Endothelial cell of umbilical vein (primary cell): Measurements from ENCODE around the gene ARHGAP15. TPM values are rescaled to one million over a fixed set of nuclear protein-coding genes. Genes with fewer than 3 reads are reported as not detected.

Source experiments
- BruUV-seq: library from RNA; stranded (reverse); fragments of 400-500 nt; replicated peaks from 2 replicates; lab custom pipeline; 2021; lab: Mats Ljungman, UMichigan
- CTCF ChIA-PET: fragments of 300-600, 350-600 bp; sonication (Branson Sonifier 250); formaldehyde crosslinking; loops from one replicate; lab custom pipeline; 2021; ENCODE audit warnings: antibody characterized with exemption, inconsistent platforms; lab: Charles Lee
- POLR2A ChIA-PET: fragments of 300-600, 350-600 bp; sonication (Branson Sonifier 250); formaldehyde crosslinking; loops from one replicate; lab custom pipeline; 2021; ENCODE audit warnings: antibody characterized with exemption, inconsistent platforms; lab: Charles Lee
- DNase-seq: peaks from one replicate; pipeline ENCODE4 v3.0.0-alpha.2; 2011; ENCODE audit warnings: low read depth, low spot score
- FAIRE-seq: peaks from 2 replicates; lab custom pipeline; 2011; peaks lifted over from hg19 to GRCh38; lab: Jason Lieb, UNC
- H2AFZ ChIP-seq: 2 replicates; pipeline ENCODE4 v1.6.0; 2012; ENCODE audit warnings: low read depth, low read length, control low read depth, inconsistent platforms
- H3K27ac ChIP-seq: 2 replicates; pipeline ENCODE4 v1.5.1; 2011; ENCODE audit warnings: low read depth, mild to moderate bottlenecking, control low read depth, low read length, moderate library complexity; ENCODE audit not compliant: insufficient read depth
- H3K27me3 ChIP-seq, 2 experiments: 2 replicates each; pipeline versions ENCODE4 v1.6.0 to v1.6.1; 2011; ENCODE audit warnings: low read length in 2 of 2, mixed read lengths in 1 of 2; ENCODE audit not compliant: control insufficient read depth in 2 of 2, insufficient read depth in 2 of 2
- H3K36me3 ChIP-seq, 2 experiments: 2 replicates in 1 of 2; 3 replicates in 1 of 2; pipeline ENCODE4 v1.5.1; 2011; ENCODE audit warnings: low read length in 2 of 2, mild to moderate bottlenecking in 1 of 2, moderate library complexity in 1 of 2; ENCODE audit not compliant: control insufficient read depth in 2 of 2, insufficient read depth in 2 of 2; ENCODE audit errors: extremely low read depth in 1 of 2
- H3K4me1 ChIP-seq: 3 replicates; pipeline ENCODE4 v1.5.1; 2011; ENCODE audit warnings: mild to moderate bottlenecking, low read length; ENCODE audit not compliant: control insufficient read depth, insufficient read depth; ENCODE audit errors: extremely low read depth
- H3K4me2 ChIP-seq: 2 replicates; pipeline ENCODE4 v1.6.1; 2011; ENCODE audit warnings: low read length, control low read depth, mixed read lengths; ENCODE audit not compliant: insufficient read depth
- H3K4me3 ChIP-seq, 3 experiments: fragments of 200-600 bp in 1 of 3; sonication (generic), shearing (Covaris generic) in 1 of 3; replicated peaks in 1 of 3; 2 replicates each; pipeline ENCODE4 v1.5.1; 2011 to 2016; ENCODE audit warnings: control low read depth in 3 of 3, low read length in 3 of 3, mild to moderate bottlenecking in 2 of 3, inconsistent platforms in 1 of 3, low read depth in 1 of 3, moderate library complexity in 1 of 3; ENCODE audit not compliant: insufficient read depth in 1 of 3
- H3K79me2 ChIP-seq: 2 replicates; pipeline ENCODE4 v1.6.0; 2012; ENCODE audit warnings: low read length, inconsistent platforms; ENCODE audit not compliant: control insufficient read depth, insufficient read depth
- H3K9ac ChIP-seq: replicated peaks from 2 replicates; pipeline ENCODE3; 2011; ENCODE audit warnings: low read length, control low read depth; ENCODE audit not compliant: insufficient read depth; ENCODE audit errors: extremely low read depth
- H3K9me1 ChIP-seq: replicated peaks from 3 replicates; pipeline ENCODE4 v1.6.0; 2011; ENCODE audit warnings: mild to moderate bottlenecking, low read length; ENCODE audit not compliant: control insufficient read depth, insufficient read depth; ENCODE audit errors: extremely low read depth
- H3K9me3 ChIP-seq: replicated peaks from 2 replicates; pipeline ENCODE4 v1.5.1; 2012; ENCODE audit warnings: low read length, inconsistent platforms; ENCODE audit not compliant: control insufficient read depth, insufficient read depth
- H4K20me1 ChIP-seq: replicated peaks from 2 replicates; pipeline ENCODE3; 2011; ENCODE audit warnings: mild to moderate bottlenecking, low read length; ENCODE audit not compliant: control insufficient read depth, insufficient read depth; ENCODE audit errors: extremely low read depth
- CTCF ChIP-seq, 2 donors: IDR thresholded peaks; 1 replicate in 1 of 2; 2 replicates in 1 of 2; pipeline ENCODE4 v1.5.1; 2011; ENCODE audit warnings: low read length in 2 of 2, mild to moderate bottlenecking in 2 of 2, moderate library complexity in 2 of 2, control low read depth in 1 of 2, inconsistent platforms in 1 of 2, low read depth in 1 of 2; ENCODE audit not compliant: insufficient read depth in 1 of 2; ENCODE audit errors: extremely low read depth in 1 of 2
- EZH2 ChIP-seq: IDR thresholded peaks from 2 replicates; pipeline ENCODE4 v1.6.1; 2012; ENCODE audit warnings: borderline replicate concordance, low read depth, mild to moderate bottlenecking, moderate library complexity, low read length, inconsistent platforms; ENCODE audit not compliant: severe bottlenecking
- POLR2A ChIP-seq: IDR thresholded peaks from 2 replicates; pipeline ENCODE4 v1.6.1; 2012; ENCODE audit warnings: low read depth, mild to moderate bottlenecking, control low read depth, low read length
- dilution Hi-C: fragments of 300-500 bp; cut with MboI; formaldehyde crosslinking; loops from one replicate; pipeline ENCODE4 v1.15.0; 2019; ENCODE audit warnings: low sequenced_read_pairs; ENCODE audit not compliant: extremely low pct_ligation_motif_present
- intact Hi-C: fragments of 100-400 bp; cut with micrococcal nuclease; formaldehyde crosslinking; loops from one replicate; pipeline ENCODE4 v1.10.0; 2022
- polyA plus RNA-seq, 4 experiments: library from polyadenylated mRNA; depleted of rRNA in 3 of 4; stranded (reverse) in 3 of 4; unstranded in 1 of 4; fragments of >200 nt; gene quantifications; 2 replicates each; pipeline versions ENCODE4 v1.2.1 to v1.2.3, GENCODE V29; 2011 to 2012; ENCODE audit warnings: missing spikeins in 1 of 4
- total RNA-seq: library from RNA; stranded (reverse); gene quantifications from 2 replicates; pipeline ENCODE4 v1.2.3, GENCODE V29; 2021

The ARHGAP15 gene
- total and polyA plus RNA-seq, 2 donors (not counting 3 experiments of a cell fraction or from before 2014, with no cell fraction given): not detected

- Histone ChIP-seq H3K79me2 (no peaks in the 10 kb centered on the region), H3K27me3 (peaks cover 0 to 3% of the 10 kb centered on the region in 2 experiments), H2AFZ (no peak overlapping the region), H3K4me3 (no peak overlapping the region), H3K36me3 (no peaks in the 10 kb centered on the region), H3K4me2 (no peak overlapping the region), H3K9ac (no peak overlapping the region), H3K9me1 (no peaks in the 10 kb centered on the region), H3K9me3 (no peaks in the 10 kb centered on the region), H3K4me1 (no peaks in the 10 kb centered on the region), H3K27ac (no peak overlapping the region), H4K20me1 (no peaks in the 10 kb centered on the region)
- intact Hi-C loops (no loop called here), dilution Hi-C loops (no loop called here)
- DNase-seq (no peak), FAIRE-seq (no peak)
- no TSS peak for BruUV-seq
- ChIA-PET POLR2A (no interaction called here), CTCF (interaction anchor here (1.0 to 1.4 kb wide), 4 partner anchors 10 to 246 kb away, joined by 3 to 4 read pairs (median 4); no protein-coding TSS in a partner anchor)
- no peak for TF ChIP-seq POLR2A
Observed at GRCh38 chr2:143280097-143280757, 151.0 kb downstream of the ARHGAP15 start.

GRCh38 chr2:143282684-143283083, 153.5 kb downstream of the ARHGAP15 start:
- no peak for FAIRE-seq
- Histone ChIP-seq H3K27ac (no peak overlapping the region), H3K9me3 (no peaks in the 10 kb centered on the region), H2AFZ (no peak overlapping the region), H4K20me1 (no peaks in the 10 kb centered on the region), H3K4me3 (no peak overlapping the region), H3K4me2 (no peak overlapping the region), H3K9ac (no peak overlapping the region), H3K79me2 (no peaks in the 10 kb centered on the region), H3K4me1 (no peaks in the 10 kb centered on the region), H3K9me1 (no peaks in the 10 kb centered on the region), H3K27me3 (no peaks in the 10 kb centered on the region), H3K36me3 (no peaks in the 10 kb centered on the region)
- POLR2A ChIA-PET: no interaction called here
- dilution Hi-C loops: no loop called here
- intact Hi-C loops: no loop called here
- BruUV-seq: no TSS peak
- TF ChIP-seq EZH2 (no peak), CTCF (IDR thresholded peaks at IDR 0.05; ENCODE audit: extremely low read depth in 1 of 2, insufficient read depth in 1 of 2, low read depth in 1 of 2, low read length in 2 of 2) (peak; percentile 6 to 19)
- DNase-seq: no peak
- CTCF ChIA-PET: no interaction called here
